ENCODE measurements around the gene POFUT1.

Gene POFUT1

DNA sequence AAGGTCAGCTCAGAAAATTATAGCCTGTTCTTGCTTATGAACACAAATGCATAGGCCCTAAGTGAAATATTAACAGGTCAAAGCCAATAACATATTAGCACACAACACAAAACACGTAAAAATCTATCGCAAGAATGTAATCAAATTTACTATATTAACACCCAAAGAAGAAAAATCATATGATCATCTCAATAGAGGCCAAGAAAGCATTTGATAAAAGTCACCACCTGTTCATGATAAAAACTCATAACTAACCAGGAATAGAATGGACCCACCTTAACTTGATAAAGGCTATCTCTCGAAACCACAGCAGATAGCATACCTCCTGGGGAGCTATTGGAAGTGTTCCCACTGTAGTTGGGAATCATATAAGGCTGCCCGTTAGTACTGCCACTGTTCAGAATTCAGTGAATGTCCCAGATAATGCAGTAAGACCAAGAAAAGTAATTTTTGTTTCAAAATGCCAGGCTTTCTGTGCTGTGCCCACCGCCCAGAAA is 21.6 kb downstream of the POFUT1 start:
- Histone ChIP-seq H3K36me3 (ENCODE audit: control insufficient read depth in 2 of 2, insufficient read depth in 1 of 2, low read length in 2 of 2) (peaks cover 14 to 85% of the 10 kb centered on the region in 2 experiments), H3K4me1 (ENCODE audit: control insufficient read depth, insufficient read depth, low read length) (no peaks in the 10 kb centered on the region), H3K27ac (ENCODE audit: extremely low read depth, low read depth, low read length) (no peak overlapping the region), H3K4me3 (ENCODE audit: low read depth, low read length) (no peak overlapping the region), H3K9me3 (ENCODE audit: control insufficient read depth, insufficient read depth, low read depth, low read length) (no peaks in the 10 kb centered on the region)
- no peak for TF ChIP-seq ZNF112 (tag by site-specific recombination; IDR thresholded peaks at IDR 0.05)
- no peak for TF ChIP-seq ZNF514 (tag by site-specific recombination; IDR thresholded peaks at IDR 0.05)
- peak; percentile 39; the same call in 1 of the 2 replicates for TF ChIP-seq GLIS1 (tag by site-specific recombination; IDR thresholded peaks at IDR 0.05)
- ChIA-PET CTCF (no interaction called here), POLR2A (no interaction called here)

GRCh38 chr20:32230707-32231106 is 23.0 kb downstream of the POFUT1 start:
- CTCF ChIA-PET: no interaction called here

DNA sequence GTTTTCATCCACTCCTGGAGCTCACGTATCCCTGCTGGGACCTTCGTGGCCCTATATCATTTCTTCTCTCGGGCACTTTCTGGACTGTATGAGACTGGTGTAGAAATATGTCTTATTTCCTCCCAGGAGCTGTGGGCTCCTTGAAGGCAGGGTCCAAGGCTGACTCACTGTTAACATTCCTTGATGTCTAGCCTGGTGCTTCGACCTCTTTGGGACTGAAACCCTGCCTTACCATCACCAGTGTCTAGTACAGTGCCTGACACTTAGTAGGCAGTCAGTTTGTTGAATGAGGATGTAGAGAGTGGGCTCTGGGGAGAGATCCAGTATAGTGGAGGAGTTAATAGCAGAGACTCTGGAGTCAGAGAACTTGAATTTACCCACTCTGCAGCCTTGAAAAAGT is 23.6 kb downstream of the POFUT1 start:
- no peak overlapping the region for H3K27ac ChIP-seq (ENCODE audit: extremely low read depth, low read depth, low read length)
- H3K9me3 ChIP-seq (ENCODE audit: control insufficient read depth, insufficient read depth, low read depth, low read length): no peaks in the 10 kb centered on the region
- H3K36me3 ChIP-seq (ENCODE audit: control insufficient read depth in 2 of 2, insufficient read depth in 1 of 2, low read length in 2 of 2): peaks cover 14 to 94% of the 10 kb centered on the region in 2 experiments
- no peak overlapping the region for H3K4me3 ChIP-seq (ENCODE audit: low read depth, low read length)
- CTCF ChIA-PET: no interaction called here
- POLR2A ChIA-PET: no interaction called here
- TF ChIP-seq, protein P1, sequence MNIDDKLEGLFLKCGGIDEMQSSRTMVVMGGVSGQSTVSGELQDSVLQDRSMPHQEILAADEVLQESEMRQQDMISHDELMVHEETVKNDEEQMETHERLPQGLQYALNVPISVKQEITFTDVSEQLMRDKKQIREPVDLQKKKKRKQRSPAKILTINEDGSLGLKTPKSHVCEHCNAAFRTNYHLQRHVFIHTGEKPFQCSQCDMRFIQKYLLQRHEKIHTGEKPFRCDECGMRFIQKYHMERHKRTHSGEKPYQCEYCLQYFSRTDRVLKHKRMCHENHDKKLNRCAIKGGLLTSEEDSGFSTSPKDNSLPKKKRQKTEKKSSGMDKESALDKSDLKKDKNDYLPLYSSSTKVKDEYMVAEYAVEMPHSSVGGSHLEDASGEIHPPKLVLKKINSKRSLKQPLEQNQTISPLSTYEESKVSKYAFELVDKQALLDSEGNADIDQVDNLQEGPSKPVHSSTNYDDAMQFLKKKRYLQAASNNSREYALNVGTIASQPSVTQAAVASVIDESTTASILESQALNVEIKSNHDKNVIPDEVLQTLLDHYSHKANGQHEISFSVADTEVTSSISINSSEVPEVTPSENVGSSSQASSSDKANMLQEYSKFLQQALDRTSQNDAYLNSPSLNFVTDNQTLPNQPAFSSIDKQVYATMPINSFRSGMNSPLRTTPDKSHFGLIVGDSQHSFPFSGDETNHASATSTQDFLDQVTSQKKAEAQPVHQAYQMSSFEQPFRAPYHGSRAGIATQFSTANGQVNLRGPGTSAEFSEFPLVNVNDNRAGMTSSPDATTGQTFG (tag by site-specific recombination; IDR thresholded peaks at IDR 0.05; ENCODE audit: borderline replicate concordance): no peak
- TF ChIP-seq KLF9 (tag by site-specific recombination; IDR thresholded peaks at IDR 0.05; ENCODE audit: low read depth): no peak
- no peak for TF ChIP-seq TRIM28 (IDR thresholded peaks at IDR 0.05; ENCODE audit: borderline replicate concordance, low read length)
- no peak for TF ChIP-seq ZNF350 (tag by site-specific recombination; IDR thresholded peaks at IDR 0.05)
- no peak for TF ChIP-seq ZNF530 (tag by site-specific recombination; IDR thresholded peaks at IDR 0.05; ENCODE audit: low read depth)
- TF ChIP-seq RBAK (tag by site-specific recombination; IDR thresholded peaks at IDR 0.05): no peak
- no peak for TF ChIP-seq ZNF837 (tag by site-specific recombination; IDR thresholded peaks at IDR 0.05)
- no peak for TF ChIP-seq SETDB1 (IDR thresholded peaks at IDR 0.05; ENCODE audit: insufficient read length, low read length)
- TF ChIP-seq, protein P2, sequence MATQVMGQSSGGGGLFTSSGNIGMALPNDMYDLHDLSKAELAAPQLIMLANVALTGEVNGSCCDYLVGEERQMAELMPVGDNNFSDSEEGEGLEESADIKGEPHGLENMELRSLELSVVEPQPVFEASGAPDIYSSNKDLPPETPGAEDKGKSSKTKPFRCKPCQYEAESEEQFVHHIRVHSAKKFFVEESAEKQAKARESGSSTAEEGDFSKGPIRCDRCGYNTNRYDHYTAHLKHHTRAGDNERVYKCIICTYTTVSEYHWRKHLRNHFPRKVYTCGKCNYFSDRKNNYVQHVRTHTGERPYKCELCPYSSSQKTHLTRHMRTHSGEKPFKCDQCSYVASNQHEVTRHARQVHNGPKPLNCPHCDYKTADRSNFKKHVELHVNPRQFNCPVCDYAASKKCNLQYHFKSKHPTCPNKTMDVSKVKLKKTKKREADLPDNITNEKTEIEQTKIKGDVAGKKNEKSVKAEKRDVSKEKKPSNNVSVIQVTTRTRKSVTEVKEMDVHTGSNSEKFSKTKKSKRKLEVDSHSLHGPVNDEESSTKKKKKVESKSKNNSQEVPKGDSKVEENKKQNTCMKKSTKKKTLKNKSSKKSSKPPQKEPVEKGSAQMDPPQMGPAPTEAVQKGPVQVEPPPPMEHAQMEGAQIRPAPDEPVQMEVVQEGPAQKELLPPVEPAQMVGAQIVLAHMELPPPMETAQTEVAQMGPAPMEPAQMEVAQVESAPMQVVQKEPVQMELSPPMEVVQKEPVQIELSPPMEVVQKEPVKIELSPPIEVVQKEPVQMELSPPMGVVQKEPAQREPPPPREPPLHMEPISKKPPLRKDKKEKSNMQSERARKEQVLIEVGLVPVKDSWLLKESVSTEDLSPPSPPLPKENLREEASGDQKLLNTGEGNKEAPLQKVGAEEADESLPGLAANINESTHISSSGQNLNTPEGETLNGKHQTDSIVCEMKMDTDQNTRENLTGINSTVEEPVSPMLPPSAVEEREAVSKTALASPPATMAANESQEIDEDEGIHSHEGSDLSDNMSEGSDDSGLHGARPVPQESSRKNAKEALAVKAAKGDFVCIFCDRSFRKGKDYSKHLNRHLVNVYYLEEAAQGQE (tag by site-specific recombination; IDR thresholded peaks at IDR 0.05): no peak
- no peaks in the 10 kb centered on the region for H3K4me1 ChIP-seq (ENCODE audit: control insufficient read depth, insufficient read depth, low read length)

More at GRCh38 chr20:32230707-32231106, 23.0 kb downstream of the POFUT1 start:
- TF ChIP-seq ZNF174 (tag by site-specific recombination; IDR thresholded peaks at IDR 0.05) (no peak), SP7 (tag by site-specific recombination; IDR thresholded peaks at IDR 0.05) (no peak), ZNF214 (tag by site-specific recombination; IDR thresholded peaks at IDR 0.05; ENCODE audit: borderline replicate concordance) (no peak), MYNN (tag by site-specific recombination; IDR thresholded peaks at IDR 0.05; ENCODE audit: borderline replicate concordance) (no peak), ZNF302 (tag by site-specific recombination; IDR thresholded peaks at IDR 0.05; ENCODE audit: low read depth) (no peak)
- TF ChIP-seq, protein P3, sequence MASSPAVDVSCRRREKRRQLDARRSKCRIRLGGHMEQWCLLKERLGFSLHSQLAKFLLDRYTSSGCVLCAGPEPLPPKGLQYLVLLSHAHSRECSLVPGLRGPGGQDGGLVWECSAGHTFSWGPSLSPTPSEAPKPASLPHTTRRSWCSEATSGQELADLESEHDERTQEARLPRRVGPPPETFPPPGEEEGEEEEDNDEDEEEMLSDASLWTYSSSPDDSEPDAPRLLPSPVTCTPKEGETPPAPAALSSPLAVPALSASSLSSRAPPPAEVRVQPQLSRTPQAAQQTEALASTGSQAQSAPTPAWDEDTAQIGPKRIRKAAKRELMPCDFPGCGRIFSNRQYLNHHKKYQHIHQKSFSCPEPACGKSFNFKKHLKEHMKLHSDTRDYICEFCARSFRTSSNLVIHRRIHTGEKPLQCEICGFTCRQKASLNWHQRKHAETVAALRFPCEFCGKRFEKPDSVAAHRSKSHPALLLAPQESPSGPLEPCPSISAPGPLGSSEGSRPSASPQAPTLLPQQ (tag by site-specific recombination; IDR thresholded peaks at IDR 0.05): no peak
- Histone ChIP-seq H3K4me3 (ENCODE audit: low read depth, low read length) (no peak overlapping the region), H3K9me3 (ENCODE audit: control insufficient read depth, insufficient read depth, low read depth, low read length) (no peaks in the 10 kb centered on the region), H3K27ac (ENCODE audit: extremely low read depth, low read depth, low read length) (no peak overlapping the region), H3K36me3 (ENCODE audit: control insufficient read depth in 2 of 2, insufficient read depth in 1 of 2, low read length in 2 of 2) (peaks cover 14 to 92% of the 10 kb centered on the region in 2 experiments), H3K4me1 (ENCODE audit: control insufficient read depth, insufficient read depth, low read length) (no peaks in the 10 kb centered on the region)
- POLR2A ChIA-PET: no interaction called here
